Upper lobe of right lung (tissue), 1 donor: Measurements from ENCODE around the gene RTN4RL1. TPM values are rescaled to one million over a fixed set of nuclear protein-coding genes. Genes with fewer than 3 reads are reported as not detected.
A peak's percentile ranks its signal among the peaks of the same experiment; 100 is the strongest.

Experiments used
- ATAC-seq: fragments of 200-7000 bp; cut with Tn5 transposase; one replicate; pipeline ENCODE4 v1.9.1; 2020; ENCODE audit warnings: mild to moderate bottlenecking, moderate library complexity
- DNase-seq: peaks from one replicate; pipeline ENCODE4 v3.0.0-alpha.2; 2020
- H3K27ac ChIP-seq: fragments of 200-600 bp; one replicate; pipeline ENCODE4 v1.8.0; 2022
- H3K27me3 ChIP-seq: fragments of 200-600 bp; one replicate; pipeline ENCODE4 v1.8.0; 2022; ENCODE audit warnings: mild to moderate bottlenecking
- H3K36me3 ChIP-seq: fragments of 200-600 bp; one replicate; pipeline ENCODE4 v1.8.0; 2022
- H3K4me1 ChIP-seq: fragments of 200-600 bp; one replicate; pipeline ENCODE4 v1.8.0; 2022
- H3K4me3 ChIP-seq: fragments of 200-600 bp; one replicate; pipeline ENCODE4 v1.8.0; 2022; ENCODE audit warnings: mild to moderate bottlenecking
- H3K9me3 ChIP-seq: fragments of 200-600 bp; one replicate; pipeline ENCODE4 v1.8.0; 2022
- intact Hi-C: fragments of 100-400 bp; cut with DNase I; formaldehyde crosslinking; loops from one replicate; pipeline ENCODE4 v1.11.0; 2022
- total RNA-seq: library from RNA; stranded (reverse); fragmentation: NEBNext Ultra II Directional; extraction: Animal tissue kit (Norgen Biotek cat#: 25700); gene quantifications from one replicate; pipeline ENCODE4 v1.2.1, GENCODE V29; 2021
- TF ChIP-seq, protein P1 (sequence below): fragments of 200-600 bp; IDR thresholded peaks from one replicate; pipeline ENCODE4 v1.8.0; 2022; ENCODE audit warnings: antibody characterized with exemption
- donor health status: DM: no; HTN: yes; CAD: no; lungs with severe emphysema.

The RTN4RL1 gene
- total RNA-seq, 1 donor from 2014 or later = 4.3 TPM

GRCh38 chr17:2057760-2058585 is 32.8 kb upstream of the RTN4RL1 start:
- TF ChIP-seq, protein P1, sequence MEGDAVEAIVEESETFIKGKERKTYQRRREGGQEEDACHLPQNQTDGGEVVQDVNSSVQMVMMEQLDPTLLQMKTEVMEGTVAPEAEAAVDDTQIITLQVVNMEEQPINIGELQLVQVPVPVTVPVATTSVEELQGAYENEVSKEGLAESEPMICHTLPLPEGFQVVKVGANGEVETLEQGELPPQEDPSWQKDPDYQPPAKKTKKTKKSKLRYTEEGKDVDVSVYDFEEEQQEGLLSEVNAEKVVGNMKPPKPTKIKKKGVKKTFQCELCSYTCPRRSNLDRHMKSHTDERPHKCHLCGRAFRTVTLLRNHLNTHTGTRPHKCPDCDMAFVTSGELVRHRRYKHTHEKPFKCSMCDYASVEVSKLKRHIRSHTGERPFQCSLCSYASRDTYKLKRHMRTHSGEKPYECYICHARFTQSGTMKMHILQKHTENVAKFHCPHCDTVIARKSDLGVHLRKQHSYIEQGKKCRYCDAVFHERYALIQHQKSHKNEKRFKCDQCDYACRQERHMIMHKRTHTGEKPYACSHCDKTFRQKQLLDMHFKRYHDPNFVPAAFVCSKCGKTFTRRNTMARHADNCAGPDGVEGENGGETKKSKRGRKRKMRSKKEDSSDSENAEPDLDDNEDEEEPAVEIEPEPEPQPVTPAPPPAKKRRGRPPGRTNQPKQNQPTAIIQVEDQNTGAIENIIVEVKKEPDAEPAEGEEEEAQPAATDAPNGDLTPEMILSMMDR = no peak
- ATAC-seq (no peak), DNase-seq (no peak)
- H3K9me3 ChIP-seq = no peaks in the 10 kb centered on the region
- H3K27ac ChIP-seq = peak overlapping the region; percentile 72
- H3K4me1 ChIP-seq = peaks cover 61% of the 10 kb centered on the region
- intact Hi-C loops = no loop called here
- H3K27me3 ChIP-seq = no peaks in the 10 kb centered on the region
- H3K4me3 ChIP-seq = peak overlapping the region; percentile 21
- H3K36me3 ChIP-seq = peaks cover 16% of the 10 kb centered on the region

GRCh38 chr17:2057175-2057759 is 32.1 kb upstream of the RTN4RL1 start:
- Histone ChIP-seq H3K27ac (peak overlapping the region; percentile 72), H3K4me1 (peaks cover 54% of the 10 kb centered on the region), H3K36me3 (peaks cover 16% of the 10 kb centered on the region), H3K9me3 (no peaks in the 10 kb centered on the region), H3K27me3 (no peaks in the 10 kb centered on the region), H3K4me3 (peak overlapping the region; percentile 19)
- TF ChIP-seq, protein P1 = no peak
- intact Hi-C loops = no loop called here
- ATAC-seq = no peak
- DNase-seq = no peak

GRCh38 chr17:2056206-2057174 is 31.4 kb upstream of the RTN4RL1 start:
- peaks cover 48% of the 10 kb centered on the region for H3K4me1 ChIP-seq
- no peak for DNase-seq
- H3K4me3 ChIP-seq = peak overlapping the region; percentile 67
- peak; percentile 3 for ATAC-seq
- TF ChIP-seq, protein P1 = no peak
- peaks cover under 1% of the 10 kb centered on the region for H3K27me3 ChIP-seq
- no peaks in the 10 kb centered on the region for H3K9me3 ChIP-seq
- H3K36me3 ChIP-seq = peaks cover 13% of the 10 kb centered on the region
- intact Hi-C loops = no loop called here
- H3K27ac ChIP-seq = peak overlapping the region; percentile 84

DNA sequence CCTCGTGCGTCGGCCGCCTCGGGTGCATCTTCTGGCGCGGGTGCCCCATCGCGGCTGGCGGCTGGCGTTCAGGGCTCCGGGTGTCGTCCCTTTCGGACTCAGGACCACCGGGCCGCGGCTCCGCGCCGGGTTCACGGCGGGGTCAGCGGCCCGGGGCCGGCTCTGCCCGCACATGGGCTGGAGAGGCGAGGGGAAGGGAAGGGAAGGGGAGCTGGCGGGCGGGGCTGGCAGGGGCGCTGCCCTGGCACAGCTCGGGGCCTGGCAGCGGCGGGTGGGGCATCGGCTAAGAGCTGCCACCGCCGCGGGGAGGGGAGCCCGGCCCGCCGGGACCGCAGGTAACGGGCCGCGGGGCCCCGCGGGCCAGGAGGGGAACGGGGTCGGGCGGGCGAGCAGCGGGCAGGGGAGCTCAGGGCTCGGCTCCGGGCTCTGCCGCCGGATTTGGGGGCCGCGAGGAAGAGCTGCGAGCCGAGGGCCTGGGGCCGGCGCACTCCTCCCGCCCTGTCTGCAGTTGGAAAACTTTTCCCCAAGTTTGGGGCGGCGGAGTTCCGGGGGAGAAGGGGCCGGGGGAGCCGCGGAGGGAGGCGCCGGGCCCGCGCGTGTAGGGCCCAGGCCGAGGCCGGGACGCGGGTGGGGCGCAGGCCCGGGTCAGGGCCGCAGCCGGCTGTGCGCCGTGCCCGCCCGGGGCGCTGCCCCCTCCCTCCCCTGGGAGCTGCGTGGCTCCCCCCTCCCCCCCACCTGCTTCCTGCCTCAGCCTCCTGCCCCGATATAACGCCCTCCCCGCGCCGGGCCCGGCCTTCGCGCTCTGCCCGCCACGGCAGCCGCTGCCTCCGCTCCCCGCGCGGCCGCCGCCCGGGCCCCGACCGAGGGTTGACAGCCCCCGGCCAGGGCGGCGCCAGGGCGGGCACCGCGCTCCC is 30.4 kb upstream of the RTN4RL1 start:
- no peaks in the 10 kb centered on the region for H3K9me3 ChIP-seq
- TF ChIP-seq, protein P1 = no peak
- peak overlapping the region; percentile 84 for H3K27ac ChIP-seq
- peaks cover 5% of the 10 kb centered on the region for H3K27me3 ChIP-seq
- intact Hi-C loops = loop anchor here (2.0 kb wide), 1 partner anchor 189 kb away; no protein-coding TSS in a partner anchor
- H3K36me3 ChIP-seq = peaks cover 10% of the 10 kb centered on the region
- DNase-seq (no peak), ATAC-seq (no peak)
- H3K4me1 ChIP-seq = peaks cover 47% of the 10 kb centered on the region
- peak overlapping the region; percentile 67 for H3K4me3 ChIP-seq
